RWPE2 (cell line): ENCODE results near the gene COX5A.

Source experiments
- ATAC-seq: fragments of 200-7000 bp; cut with Tn5 transposase; 3 replicates; pipeline ENCODE4 v1.9.1; 2021; ENCODE audit warnings: low read depth
- DNase-seq: peaks from one replicate; pipeline ENCODE4 v3.0.0-alpha.2; 2020; ENCODE audit warnings: low spot score
- H3K27ac ChIP-seq: fragments of 450-650 bp; 2 replicates; pipeline ENCODE4 v1.5.1; 2017; ENCODE audit warnings: mild to moderate bottlenecking; ENCODE audit not compliant: poor library complexity, severe bottlenecking
- H3K27me3 ChIP-seq: fragments of 250-450 bp; sonication (Bioruptor Pico); 2 replicates; pipeline ENCODE4 v1.5.1; 2021; ENCODE audit warnings: mild to moderate bottlenecking, moderate library complexity; ENCODE audit not compliant: insufficient read depth, poor library complexity, severe bottlenecking
- H3K36me3 ChIP-seq: fragments of 250-450 bp; sonication (Bioruptor Pico); 2 replicates; pipeline ENCODE4 v1.5.1; 2020; ENCODE audit warnings: low read depth, mild to moderate bottlenecking, moderate library complexity
- H3K4me1 ChIP-seq: fragments of 250-450 bp; sonication (Bioruptor Pico); 2 replicates; pipeline ENCODE4 v1.5.1; 2021; ENCODE audit warnings: mild to moderate bottlenecking, moderate library complexity; ENCODE audit not compliant: insufficient read depth, poor library complexity, severe bottlenecking
- H3K4me3 ChIP-seq: fragments of 250-450 bp; sonication (Bioruptor Pico); 2 replicates; pipeline ENCODE4 v1.5.1; 2021; ENCODE audit warnings: mild to moderate bottlenecking, moderate library complexity; ENCODE audit not compliant: severe bottlenecking
- H3K9me3 ChIP-seq: fragments of 250-450 bp; sonication (Bioruptor Pico); 2 replicates; pipeline ENCODE4 v1.5.1; 2021; ENCODE audit warnings: mild to moderate bottlenecking, moderate library complexity; ENCODE audit not compliant: severe bottlenecking
- TF ChIP-seq, protein P1 (sequence below): fragments of 450-650 bp; IDR thresholded peaks from one replicate; pipeline ENCODE4 v1.5.1; 2017; ENCODE audit warnings: mild to moderate bottlenecking, moderate library complexity; ENCODE audit not compliant: poor library complexity, severe bottlenecking

Gene COX5A

DNA sequence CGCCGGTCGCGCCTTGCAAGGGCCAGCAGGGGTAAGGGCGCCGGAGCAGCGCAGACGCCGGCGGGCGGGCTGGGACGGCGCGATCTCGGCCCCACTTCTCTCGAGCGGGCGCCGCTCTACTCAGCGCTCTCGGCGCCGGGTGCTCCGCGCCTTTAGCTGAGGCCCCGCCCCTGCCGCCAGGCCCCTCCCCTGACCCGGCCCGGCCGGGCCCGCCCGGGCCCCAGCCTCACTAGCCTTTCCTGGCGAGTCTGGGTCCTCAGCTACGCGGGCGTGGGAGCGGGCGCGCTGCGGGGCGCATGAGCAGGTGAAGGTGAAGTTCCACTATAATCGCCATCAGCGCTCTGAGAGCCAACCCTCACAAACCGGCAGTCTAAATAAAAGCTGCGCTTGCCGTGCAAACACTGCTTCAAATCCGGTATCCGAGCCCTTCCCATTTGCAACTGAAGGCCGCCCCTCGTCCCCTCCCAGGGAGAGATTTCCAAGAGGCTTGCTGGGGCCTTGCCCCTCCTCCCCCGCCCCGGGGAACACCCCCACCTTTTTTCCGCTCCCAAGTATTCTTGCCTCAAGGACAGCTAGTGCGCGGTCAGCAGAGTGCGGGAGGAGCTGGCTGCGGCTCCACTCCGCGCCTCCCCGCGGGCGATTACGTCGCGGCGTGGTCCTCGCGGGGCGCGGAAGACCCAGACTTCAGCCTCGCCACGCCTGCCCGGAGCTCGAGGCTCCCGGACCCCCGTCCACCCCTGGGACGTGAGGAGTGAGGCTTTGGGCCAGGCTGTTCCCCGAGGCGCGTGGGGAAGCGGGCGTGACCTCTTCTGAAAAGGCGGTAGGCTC lies 19.0 kb upstream of the COX5A start, which contains the start of gene RPP25:
Gene RPP25 (minus strand): TSS at position 125 of the 828 bp plus-strand sequence. CDS start 189 bp downstream, outside the sequence.
- peak; percentile 89 for ATAC-seq
- no peaks in the 10 kb centered on the region for H3K36me3 ChIP-seq
- peaks cover 20% of the 10 kb centered on the region for H3K4me1 ChIP-seq
- peak; percentile 87 for DNase-seq
- H3K27ac ChIP-seq, result peak within 1 kb of the TSS; percentile 61
- no peaks in the 10 kb centered on the region for H3K27me3 ChIP-seq
- TF ChIP-seq, protein P1, sequence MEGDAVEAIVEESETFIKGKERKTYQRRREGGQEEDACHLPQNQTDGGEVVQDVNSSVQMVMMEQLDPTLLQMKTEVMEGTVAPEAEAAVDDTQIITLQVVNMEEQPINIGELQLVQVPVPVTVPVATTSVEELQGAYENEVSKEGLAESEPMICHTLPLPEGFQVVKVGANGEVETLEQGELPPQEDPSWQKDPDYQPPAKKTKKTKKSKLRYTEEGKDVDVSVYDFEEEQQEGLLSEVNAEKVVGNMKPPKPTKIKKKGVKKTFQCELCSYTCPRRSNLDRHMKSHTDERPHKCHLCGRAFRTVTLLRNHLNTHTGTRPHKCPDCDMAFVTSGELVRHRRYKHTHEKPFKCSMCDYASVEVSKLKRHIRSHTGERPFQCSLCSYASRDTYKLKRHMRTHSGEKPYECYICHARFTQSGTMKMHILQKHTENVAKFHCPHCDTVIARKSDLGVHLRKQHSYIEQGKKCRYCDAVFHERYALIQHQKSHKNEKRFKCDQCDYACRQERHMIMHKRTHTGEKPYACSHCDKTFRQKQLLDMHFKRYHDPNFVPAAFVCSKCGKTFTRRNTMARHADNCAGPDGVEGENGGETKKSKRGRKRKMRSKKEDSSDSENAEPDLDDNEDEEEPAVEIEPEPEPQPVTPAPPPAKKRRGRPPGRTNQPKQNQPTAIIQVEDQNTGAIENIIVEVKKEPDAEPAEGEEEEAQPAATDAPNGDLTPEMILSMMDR, result no peak
- peak within 1 kb of the TSS; percentile 40 for H3K4me3 ChIP-seq
- no peaks in the 10 kb centered on the region for H3K9me3 ChIP-seq

DNA sequence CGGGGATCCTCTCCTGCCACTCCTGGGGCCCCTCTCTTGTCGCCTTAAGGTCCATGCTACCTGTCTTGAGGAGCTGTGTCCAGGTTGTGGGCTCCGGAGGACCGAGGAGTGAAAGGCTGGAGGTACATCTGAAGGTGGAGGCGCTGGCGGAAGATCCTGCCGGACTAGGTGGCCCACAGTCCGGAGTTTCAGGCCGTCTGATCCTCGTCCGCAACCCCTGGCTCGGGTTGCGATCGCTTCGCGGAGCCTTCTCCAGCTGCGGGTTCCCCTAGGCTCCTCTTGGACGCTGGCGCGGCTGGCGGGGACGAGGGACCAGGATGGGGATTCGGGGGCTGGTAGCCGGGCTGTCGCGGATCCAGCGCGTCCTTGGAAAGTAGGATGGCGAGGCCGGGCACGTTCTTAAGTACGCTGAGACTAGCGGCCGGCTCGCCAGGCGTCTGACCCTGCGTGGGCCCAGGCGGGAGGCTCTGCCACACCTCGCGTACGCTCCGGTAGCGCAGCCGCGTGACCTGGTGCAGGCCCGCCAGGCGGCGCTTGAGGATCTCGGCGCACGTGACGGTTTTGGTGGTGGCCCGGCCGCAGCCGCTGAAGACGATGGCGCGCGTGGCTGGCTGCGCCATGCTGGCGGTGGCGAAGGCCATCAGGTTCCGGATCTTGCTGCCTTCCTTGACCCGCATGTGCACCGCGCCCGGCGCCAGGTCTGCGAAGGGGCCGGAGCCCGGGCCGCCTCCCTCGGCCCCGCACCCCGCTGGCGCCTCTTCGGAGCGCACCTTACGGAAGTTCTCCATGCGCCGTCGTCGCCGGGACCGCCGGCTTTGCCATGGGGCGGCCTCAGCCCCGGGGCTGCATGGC lies 18.1 kb upstream of the COX5A start:
- TF ChIP-seq, protein P1, result peak; percentile 76
- Histone ChIP-seq H3K36me3 (no peaks in the 10 kb centered on the region), H3K4me1 (peaks cover 20% of the 10 kb centered on the region), H3K27ac (peak overlapping the region; percentile 61), H3K9me3 (no peaks in the 10 kb centered on the region), H3K27me3 (no peaks in the 10 kb centered on the region), H3K4me3 (peak overlapping the region; percentile 40)
- peak; percentile 30 for ATAC-seq
- peak; percentile 87 for DNase-seq

DNA sequence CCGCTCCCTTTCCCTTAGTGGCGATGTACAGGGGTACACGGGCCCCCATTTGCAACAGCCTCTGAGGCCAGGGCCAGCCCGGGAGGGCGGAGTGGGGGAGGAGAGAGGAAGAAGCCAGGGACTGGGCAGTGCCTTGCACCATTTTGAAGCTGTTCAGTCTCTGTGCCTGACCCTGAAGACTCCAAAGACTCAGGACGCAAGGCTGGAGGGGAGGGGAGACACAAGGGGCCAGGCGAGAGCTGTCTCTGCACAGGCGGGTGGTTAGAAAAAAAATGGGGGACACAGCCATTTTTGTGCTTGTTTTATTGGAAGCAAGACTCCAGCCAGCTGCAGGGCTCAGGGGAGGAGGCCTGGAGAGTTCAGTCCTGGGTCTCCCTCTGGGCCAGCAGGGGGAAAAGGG lies 17.1 kb upstream of the COX5A start:
- TF ChIP-seq, protein P1, result no peak
- ATAC-seq (no peak), DNase-seq (no peak)
- peak overlapping the region; percentile 40 for H3K4me3 ChIP-seq
- H3K9me3 ChIP-seq, result no peaks in the 10 kb centered on the region
- no peaks in the 10 kb centered on the region for H3K27me3 ChIP-seq
- no peak overlapping the region for H3K27ac ChIP-seq
- H3K36me3 ChIP-seq, result no peaks in the 10 kb centered on the region
- H3K4me1 ChIP-seq, result peaks cover 20% of the 10 kb centered on the region

DNA sequence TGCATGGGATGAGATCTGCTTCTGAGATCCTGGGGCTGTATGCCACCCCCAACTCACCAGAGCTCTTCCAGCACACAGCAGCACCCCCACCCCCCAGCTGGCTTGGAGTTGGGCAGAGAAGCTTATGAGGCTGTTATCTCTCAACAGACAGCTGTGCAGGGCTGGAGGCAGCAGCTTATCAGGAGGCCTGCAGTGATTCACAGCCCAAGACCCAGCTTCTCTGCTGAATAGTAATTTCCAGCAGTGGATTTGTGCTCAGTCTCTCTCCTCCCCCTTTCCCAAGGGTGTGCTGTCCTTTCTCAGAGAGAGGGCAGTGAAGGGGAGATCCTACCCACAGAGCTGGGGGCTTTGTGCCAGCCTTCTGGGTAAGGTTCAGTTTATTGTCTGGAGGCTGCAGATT lies 16.6 kb upstream of the COX5A start:
- no peak overlapping the region for H3K4me3 ChIP-seq
- DNase-seq, result no peak
- H3K4me1 ChIP-seq, result peaks cover 20% of the 10 kb centered on the region

More for the DNA sequence above, 16.6 kb upstream of the COX5A start:
- Histone ChIP-seq H3K27ac (no peak overlapping the region), H3K27me3 (no peaks in the 10 kb centered on the region), H3K9me3 (no peaks in the 10 kb centered on the region), H3K36me3 (no peaks in the 10 kb centered on the region)
- ATAC-seq, result no peak
- TF ChIP-seq, protein P1, result no peak
